Measurements from ENCODE around the gene ELMO1. TPM values are rescaled to one million over a fixed set of nuclear protein-coding genes. Genes with fewer than 3 reads are reported as not detected.

ELMO1 gene
- total and polyA plus RNA-seq, 2 experiments from 2014 or later: 6.5 to 24.9 TPM

DNA sequence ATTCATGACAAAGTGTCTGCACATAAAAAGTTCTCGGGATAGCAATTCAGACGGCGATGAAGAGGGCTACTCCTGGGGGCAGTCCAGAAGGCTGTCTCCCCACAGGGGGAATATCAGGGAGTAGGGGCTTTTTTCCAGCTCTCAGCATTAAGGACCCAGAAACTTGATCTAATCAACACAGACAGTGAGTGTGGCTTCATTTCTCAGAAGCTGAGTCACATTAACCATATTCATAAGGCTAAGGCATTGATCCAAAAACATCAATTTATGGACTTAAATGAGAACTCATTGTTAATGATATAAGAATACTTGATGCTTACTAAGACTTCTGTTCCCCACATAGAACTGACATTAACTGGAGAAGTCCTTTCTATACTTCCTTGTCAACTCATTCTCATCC, 636.9 kb downstream of the ELMO1 start (continued):
- TF ChIP-seq, protein P1, sequence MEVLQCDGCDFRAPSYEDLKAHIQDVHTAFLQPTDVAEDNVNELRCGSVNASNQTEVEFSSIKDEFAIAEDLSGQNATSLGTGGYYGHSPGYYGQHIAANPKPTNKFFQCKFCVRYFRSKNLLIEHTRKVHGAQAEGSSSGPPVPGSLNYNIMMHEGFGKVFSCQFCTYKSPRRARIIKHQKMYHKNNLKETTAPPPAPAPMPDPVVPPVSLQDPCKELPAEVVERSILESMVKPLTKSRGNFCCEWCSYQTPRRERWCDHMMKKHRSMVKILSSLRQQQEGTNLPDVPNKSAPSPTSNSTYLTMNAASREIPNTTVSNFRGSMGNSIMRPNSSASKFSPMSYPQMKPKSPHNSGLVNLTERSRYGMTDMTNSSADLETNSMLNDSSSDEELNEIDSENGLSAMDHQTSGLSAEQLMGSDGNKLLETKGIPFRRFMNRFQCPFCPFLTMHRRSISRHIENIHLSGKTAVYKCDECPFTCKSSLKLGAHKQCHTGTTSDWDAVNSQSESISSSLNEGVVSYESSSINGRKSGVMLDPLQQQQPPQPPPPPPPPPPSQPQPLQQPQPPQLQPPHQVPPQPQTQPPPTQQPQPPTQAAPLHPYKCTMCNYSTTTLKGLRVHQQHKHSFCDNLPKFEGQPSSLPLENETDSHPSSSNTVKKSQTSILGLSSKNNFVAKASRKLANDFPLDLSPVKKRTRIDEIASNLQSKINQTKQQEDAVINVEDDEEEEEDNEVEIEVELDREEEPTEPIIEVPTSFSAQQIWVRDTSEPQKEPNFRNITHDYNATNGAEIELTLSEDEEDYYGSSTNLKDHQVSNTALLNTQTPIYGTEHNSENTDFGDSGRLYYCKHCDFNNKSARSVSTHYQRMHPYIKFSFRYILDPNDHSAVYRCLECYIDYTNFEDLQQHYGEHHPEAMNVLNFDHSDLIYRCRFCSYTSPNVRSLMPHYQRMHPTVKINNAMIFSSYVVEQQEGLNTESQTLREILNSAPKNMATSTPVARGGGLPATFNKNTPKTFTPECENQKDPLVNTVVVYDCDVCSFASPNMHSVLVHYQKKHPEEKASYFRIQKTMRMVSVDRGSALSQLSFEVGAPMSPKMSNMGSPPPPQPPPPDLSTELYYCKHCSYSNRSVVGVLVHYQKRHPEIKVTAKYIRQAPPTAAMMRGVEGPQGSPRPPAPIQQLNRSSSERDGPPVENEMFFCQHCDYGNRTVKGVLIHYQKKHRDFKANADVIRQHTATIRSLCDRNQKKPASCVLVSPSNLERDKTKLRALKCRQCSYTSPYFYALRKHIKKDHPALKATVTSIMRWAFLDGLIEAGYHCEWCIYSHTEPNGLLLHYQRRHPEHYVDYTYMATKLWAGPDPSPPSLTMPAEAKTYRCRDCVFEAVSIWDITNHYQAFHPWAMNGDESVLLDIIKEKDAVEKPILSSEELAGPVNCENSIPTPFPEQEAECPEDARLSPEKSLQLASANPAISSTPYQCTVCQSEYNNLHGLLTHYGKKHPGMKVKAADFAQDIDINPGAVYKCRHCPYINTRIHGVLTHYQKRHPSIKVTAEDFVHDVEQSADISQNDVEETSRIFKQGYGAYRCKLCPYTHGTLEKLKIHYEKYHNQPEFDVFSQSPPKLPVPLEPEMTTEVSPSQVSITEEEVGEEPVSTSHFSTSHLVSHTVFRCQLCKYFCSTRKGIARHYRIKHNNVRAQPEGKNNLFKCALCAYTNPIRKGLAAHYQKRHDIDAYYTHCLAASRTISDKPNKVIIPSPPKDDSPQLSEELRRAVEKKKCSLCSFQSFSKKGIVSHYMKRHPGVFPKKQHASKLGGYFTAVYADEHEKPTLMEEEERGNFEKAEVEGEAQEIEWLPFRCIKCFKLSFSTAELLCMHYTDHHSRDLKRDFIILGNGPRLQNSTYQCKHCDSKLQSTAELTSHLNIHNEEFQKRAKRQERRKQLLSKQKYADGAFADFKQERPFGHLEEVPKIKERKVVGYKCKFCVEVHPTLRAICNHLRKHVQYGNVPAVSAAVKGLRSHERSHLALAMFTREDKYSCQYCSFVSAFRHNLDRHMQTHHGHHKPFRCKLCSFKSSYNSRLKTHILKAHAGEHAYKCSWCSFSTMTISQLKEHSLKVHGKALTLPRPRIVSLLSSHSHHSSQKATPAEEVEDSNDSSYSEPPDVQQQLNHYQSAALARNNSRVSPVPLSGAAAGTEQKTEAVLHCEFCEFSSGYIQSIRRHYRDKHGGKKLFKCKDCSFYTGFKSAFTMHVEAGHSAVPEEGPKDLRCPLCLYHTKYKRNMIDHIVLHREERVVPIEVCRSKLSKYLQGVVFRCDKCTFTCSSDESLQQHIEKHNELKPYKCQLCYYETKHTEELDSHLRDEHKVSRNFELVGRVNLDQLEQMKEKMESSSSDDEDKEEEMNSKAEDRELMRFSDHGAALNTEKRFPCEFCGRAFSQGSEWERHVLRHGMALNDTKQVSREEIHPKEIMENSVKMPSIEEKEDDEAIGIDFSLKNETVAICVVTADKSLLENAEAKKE (CRISPR knock-in tag; IDR thresholded peaks at IDR 0.05): no peak
- TF ChIP-seq JUNB (IDR thresholded peaks at IDR 0.05; ENCODE audit: unreplicated experiment) (no peak), ZNF331 (CRISPR knock-in tag; IDR thresholded peaks at IDR 0.05; ENCODE audit: low read depth) (no peak), EZH2 (IDR thresholded peaks at IDR 0.05; ENCODE audit: low read depth, unreplicated experiment) (no peak), ZNF114 (CRISPR knock-in tag; IDR thresholded peaks at IDR 0.05) (no peak), EZH2phosphoT487 (IDR thresholded peaks at IDR 0.05; ENCODE audit: unreplicated experiment) (no peak)
- TF ChIP-seq, protein P2, sequence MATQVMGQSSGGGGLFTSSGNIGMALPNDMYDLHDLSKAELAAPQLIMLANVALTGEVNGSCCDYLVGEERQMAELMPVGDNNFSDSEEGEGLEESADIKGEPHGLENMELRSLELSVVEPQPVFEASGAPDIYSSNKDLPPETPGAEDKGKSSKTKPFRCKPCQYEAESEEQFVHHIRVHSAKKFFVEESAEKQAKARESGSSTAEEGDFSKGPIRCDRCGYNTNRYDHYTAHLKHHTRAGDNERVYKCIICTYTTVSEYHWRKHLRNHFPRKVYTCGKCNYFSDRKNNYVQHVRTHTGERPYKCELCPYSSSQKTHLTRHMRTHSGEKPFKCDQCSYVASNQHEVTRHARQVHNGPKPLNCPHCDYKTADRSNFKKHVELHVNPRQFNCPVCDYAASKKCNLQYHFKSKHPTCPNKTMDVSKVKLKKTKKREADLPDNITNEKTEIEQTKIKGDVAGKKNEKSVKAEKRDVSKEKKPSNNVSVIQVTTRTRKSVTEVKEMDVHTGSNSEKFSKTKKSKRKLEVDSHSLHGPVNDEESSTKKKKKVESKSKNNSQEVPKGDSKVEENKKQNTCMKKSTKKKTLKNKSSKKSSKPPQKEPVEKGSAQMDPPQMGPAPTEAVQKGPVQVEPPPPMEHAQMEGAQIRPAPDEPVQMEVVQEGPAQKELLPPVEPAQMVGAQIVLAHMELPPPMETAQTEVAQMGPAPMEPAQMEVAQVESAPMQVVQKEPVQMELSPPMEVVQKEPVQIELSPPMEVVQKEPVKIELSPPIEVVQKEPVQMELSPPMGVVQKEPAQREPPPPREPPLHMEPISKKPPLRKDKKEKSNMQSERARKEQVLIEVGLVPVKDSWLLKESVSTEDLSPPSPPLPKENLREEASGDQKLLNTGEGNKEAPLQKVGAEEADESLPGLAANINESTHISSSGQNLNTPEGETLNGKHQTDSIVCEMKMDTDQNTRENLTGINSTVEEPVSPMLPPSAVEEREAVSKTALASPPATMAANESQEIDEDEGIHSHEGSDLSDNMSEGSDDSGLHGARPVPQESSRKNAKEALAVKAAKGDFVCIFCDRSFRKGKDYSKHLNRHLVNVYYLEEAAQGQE (IDR thresholded peaks at IDR 0.05; ENCODE audit: unreplicated experiment): no peak
- TF ChIP-seq, protein P3, sequence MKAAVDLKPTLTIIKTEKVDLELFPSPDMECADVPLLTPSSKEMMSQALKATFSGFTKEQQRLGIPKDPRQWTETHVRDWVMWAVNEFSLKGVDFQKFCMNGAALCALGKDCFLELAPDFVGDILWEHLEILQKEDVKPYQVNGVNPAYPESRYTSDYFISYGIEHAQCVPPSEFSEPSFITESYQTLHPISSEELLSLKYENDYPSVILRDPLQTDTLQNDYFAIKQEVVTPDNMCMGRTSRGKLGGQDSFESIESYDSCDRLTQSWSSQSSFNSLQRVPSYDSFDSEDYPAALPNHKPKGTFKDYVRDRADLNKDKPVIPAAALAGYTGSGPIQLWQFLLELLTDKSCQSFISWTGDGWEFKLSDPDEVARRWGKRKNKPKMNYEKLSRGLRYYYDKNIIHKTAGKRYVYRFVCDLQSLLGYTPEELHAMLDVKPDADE (IDR thresholded peaks at IDR 0.05): no peak

Data from GM23338 (cell line).